ENCODE results near the gene PPP5C.

GRCh38 chr19:46388311-46389095 is 41.6 kb downstream of the PPP5C start:
- TF ChIP-seq, protein P1, sequence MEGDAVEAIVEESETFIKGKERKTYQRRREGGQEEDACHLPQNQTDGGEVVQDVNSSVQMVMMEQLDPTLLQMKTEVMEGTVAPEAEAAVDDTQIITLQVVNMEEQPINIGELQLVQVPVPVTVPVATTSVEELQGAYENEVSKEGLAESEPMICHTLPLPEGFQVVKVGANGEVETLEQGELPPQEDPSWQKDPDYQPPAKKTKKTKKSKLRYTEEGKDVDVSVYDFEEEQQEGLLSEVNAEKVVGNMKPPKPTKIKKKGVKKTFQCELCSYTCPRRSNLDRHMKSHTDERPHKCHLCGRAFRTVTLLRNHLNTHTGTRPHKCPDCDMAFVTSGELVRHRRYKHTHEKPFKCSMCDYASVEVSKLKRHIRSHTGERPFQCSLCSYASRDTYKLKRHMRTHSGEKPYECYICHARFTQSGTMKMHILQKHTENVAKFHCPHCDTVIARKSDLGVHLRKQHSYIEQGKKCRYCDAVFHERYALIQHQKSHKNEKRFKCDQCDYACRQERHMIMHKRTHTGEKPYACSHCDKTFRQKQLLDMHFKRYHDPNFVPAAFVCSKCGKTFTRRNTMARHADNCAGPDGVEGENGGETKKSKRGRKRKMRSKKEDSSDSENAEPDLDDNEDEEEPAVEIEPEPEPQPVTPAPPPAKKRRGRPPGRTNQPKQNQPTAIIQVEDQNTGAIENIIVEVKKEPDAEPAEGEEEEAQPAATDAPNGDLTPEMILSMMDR (conservative IDR thresholded peaks at IDR 0.05; ENCODE audit: low read depth, low read length), result no peak
- TF ChIP-seq EZH2 (IDR thresholded peaks at IDR 0.05; ENCODE audit: low read length, unreplicated experiment), result no peak

Measured in PC-3 (cell line).